DND-41 (cell line): Measurements from ENCODE around the gene COL8A1.

Source experiments
- ATAC-seq: fragments of 200-7000 bp; cut with Tn5 transposase; 3 replicates; pipeline ENCODE4 v1.9.1; 2021; ENCODE audit warnings: low read depth; ENCODE audit not compliant: insufficient read depth
- DNase-seq: peaks from one replicate; pipeline ENCODE4 v3.0.0-alpha.2; 2020
- H2AFZ ChIP-seq: 2 replicates; pipeline ENCODE4 v1.6.0; 2012; ENCODE audit warnings: low read depth, low read length
- H3K27ac ChIP-seq: 2 replicates; pipeline ENCODE4 v1.5.1; 2012; ENCODE audit warnings: low read length, inconsistent platforms
- H3K27me3 ChIP-seq: fragments of 200-600 bp; sonication (generic); 2 replicates; pipeline ENCODE4 v1.6.0; 2012; ENCODE audit warnings: low read length, mild to moderate bottlenecking, inconsistent platforms; ENCODE audit not compliant: insufficient read depth, poor library complexity
- H3K36me3 ChIP-seq: 2 replicates; pipeline ENCODE4 v1.5.1; 2012; ENCODE audit warnings: low read length, inconsistent platforms; ENCODE audit not compliant: insufficient read depth
- H3K4me1 ChIP-seq: 2 replicates; pipeline ENCODE4 v1.5.1; 2012; ENCODE audit warnings: mild to moderate bottlenecking, low read length; ENCODE audit not compliant: insufficient read depth
- H3K4me2 ChIP-seq: 2 replicates; pipeline ENCODE4 v1.6.0; 2012; ENCODE audit warnings: mild to moderate bottlenecking, moderate library complexity, low read length, inconsistent platforms; ENCODE audit not compliant: insufficient read depth
- H3K4me3 ChIP-seq, 2 experiments: fragments of 200-600 bp in 1 of 2; shearing (Covaris generic) in 1 of 2; 2 replicates each; pipeline ENCODE4 v1.5.1; 2012 to 2016; ENCODE audit warnings: inconsistent platforms in 2 of 2, low read length in 2 of 2, mild to moderate bottlenecking in 2 of 2, low read depth in 1 of 2, moderate library complexity in 1 of 2
- H3K79me2 ChIP-seq: 2 replicates; pipeline ENCODE4 v1.6.0; 2012; ENCODE audit warnings: low read length, inconsistent platforms; ENCODE audit not compliant: insufficient read depth
- H3K9ac ChIP-seq: 2 replicates; pipeline ENCODE4 v1.6.0; 2012; ENCODE audit warnings: low read depth, mild to moderate bottlenecking, inconsistent platforms, low read length, moderate library complexity
- H3K9me3 ChIP-seq: 2 replicates; pipeline ENCODE4 v1.5.1; 2012; ENCODE audit warnings: low read length, moderate library complexity, mild to moderate bottlenecking, inconsistent platforms; ENCODE audit not compliant: insufficient read depth, severe bottlenecking
- H4K20me1 ChIP-seq: 2 replicates; pipeline ENCODE4 v1.6.0; 2012; ENCODE audit warnings: low read length; ENCODE audit not compliant: insufficient read depth
- CTCF ChIP-seq: IDR thresholded peaks from 2 replicates; pipeline ENCODE4 v1.5.1; 2012; ENCODE audit warnings: borderline replicate concordance, low read length, moderate library complexity, mild to moderate bottlenecking; ENCODE audit not compliant: poor library complexity, severe bottlenecking; ENCODE audit errors: extremely low read depth
- EZH2 ChIP-seq: IDR thresholded peaks from 3 replicates; pipeline ENCODE4 v1.6.1; 2012; ENCODE audit warnings: borderline replicate concordance, low read depth, mild to moderate bottlenecking, moderate library complexity, low read length, inconsistent platforms; ENCODE audit not compliant: severe bottlenecking

The COL8A1 gene

GRCh38 chr3:99846477-99847160, 208.2 kb downstream of the COL8A1 start:
- Histone ChIP-seq H2AFZ (no peak overlapping the region), H3K4me1 (no peaks in the 10 kb centered on the region), H3K4me2 (no peak overlapping the region), H3K9ac (no peak overlapping the region), H3K27ac (no peak overlapping the region), H3K9me3 (no peaks in the 10 kb centered on the region), H3K4me3 (no peak overlapping the region), H3K79me2 (no peaks in the 10 kb centered on the region; the same call in 1 of the 2 replicates), H4K20me1 (peaks cover 21% of the 10 kb centered on the region; the same call in 1 of the 2 replicates), H3K27me3 (no peaks in the 10 kb centered on the region), H3K36me3 (no peaks in the 10 kb centered on the region)
- no peak for DNase-seq
- TF ChIP-seq EZH2 (no peak), CTCF (no peak)
- ATAC-seq: no peak

GRCh38 chr3:99848433-99848832, 210.0 kb downstream of the COL8A1 start:
- Histone ChIP-seq H3K4me2 (no peak overlapping the region), H3K4me1 (no peaks in the 10 kb centered on the region), H3K79me2 (no peaks in the 10 kb centered on the region; the same call in 1 of the 2 replicates), H3K9me3 (no peaks in the 10 kb centered on the region), H2AFZ (no peak overlapping the region), H3K4me3 (no peak overlapping the region), H3K27me3 (no peaks in the 10 kb centered on the region), H3K9ac (no peak overlapping the region), H3K36me3 (no peaks in the 10 kb centered on the region), H3K27ac (no peak overlapping the region), H4K20me1 (peaks cover 24% of the 10 kb centered on the region; the same call in 1 of the 2 replicates)
- ATAC-seq (no peak), DNase-seq (no peak)
- TF ChIP-seq CTCF: no peak
- no peak for TF ChIP-seq EZH2
